Fibroblast of lung (primary cell): ENCODE data around the gene RBM27. TPM values are rescaled to one million over a fixed set of nuclear protein-coding genes. Genes with fewer than 3 reads are reported as not detected.

Source experiments
- DNase-seq, 2 donors: peaks; one replicate each; pipeline versions ENCODE4 v3.0.0 to v3.0.0-alpha.2; 2010; ENCODE audit warnings: low read depth in 2 of 2
- H2AFZ ChIP-seq: 2 replicates; pipeline ENCODE4 v1.5.1; 2012; ENCODE audit warnings: low read length, control low read depth, inconsistent platforms
- H3K27ac ChIP-seq: 2 replicates; pipeline ENCODE4 v1.5.1; 2011; ENCODE audit warnings: low read length, control low read depth; ENCODE audit not compliant: insufficient read depth
- H3K27me3 ChIP-seq: 2 replicates; pipeline ENCODE4 v1.5.1; 2011; ENCODE audit warnings: mild to moderate bottlenecking, low read length; ENCODE audit not compliant: control insufficient read depth, insufficient read depth
- H3K36me3 ChIP-seq: 2 replicates; pipeline ENCODE4 v1.5.1; 2011; ENCODE audit warnings: low read length; ENCODE audit not compliant: control insufficient read depth, insufficient read depth
- H3K4me1 ChIP-seq: 2 replicates; pipeline ENCODE4 v1.5.1; 2011; ENCODE audit warnings: low read length; ENCODE audit not compliant: control insufficient read depth, insufficient read depth; ENCODE audit errors: extremely low read depth
- H3K4me2 ChIP-seq: 2 replicates; pipeline ENCODE4 v1.5.1; 2011; ENCODE audit warnings: low read length, control low read depth; ENCODE audit not compliant: insufficient read depth; ENCODE audit errors: extremely low read depth
- H3K4me3 ChIP-seq, 4 experiments: fragments of 200-600 bp in 1 of 4; sonication (generic) in 1 of 4; replicated peaks in 1 of 4; 2 replicates each; pipeline ENCODE4 v1.5.1; 2011 to 2016; ENCODE audit warnings: low read length in 4 of 4, low read depth in 3 of 4, mild to moderate bottlenecking in 3 of 4, control low read depth in 2 of 4, inconsistent platforms in 1 of 4, mixed read lengths in 1 of 4; ENCODE audit not compliant: insufficient read depth in 1 of 4; ENCODE audit errors: control extremely low read depth in 1 of 4
- H3K79me2 ChIP-seq: 2 replicates; pipeline ENCODE4 v1.5.1; 2012; ENCODE audit warnings: mild to moderate bottlenecking, low read length, inconsistent platforms; ENCODE audit not compliant: control insufficient read depth, insufficient read depth
- H3K9ac ChIP-seq: 2 replicates; pipeline ENCODE4 v1.5.1; 2011; ENCODE audit warnings: mild to moderate bottlenecking, low read length, control low read depth; ENCODE audit not compliant: insufficient read depth
- H3K9me3 ChIP-seq: 2 replicates; pipeline ENCODE4 v1.5.1; 2012; ENCODE audit warnings: low read depth, low read length; ENCODE audit not compliant: control insufficient read depth, insufficient read depth
- H4K20me1 ChIP-seq: 2 replicates; pipeline ENCODE4 v1.5.1; 2011; ENCODE audit warnings: low read length; ENCODE audit not compliant: control insufficient read depth, insufficient read depth; ENCODE audit errors: extremely low read depth
- CTCF ChIP-seq, 2 donors: IDR thresholded peaks in 1 of 2; conservative IDR thresholded peaks in 1 of 2; 1 replicate in 1 of 2; 2 replicates in 1 of 2; pipeline ENCODE4 v1.5.1; 2011 to 2012; ENCODE audit warnings: low read length in 2 of 2, control low read depth in 1 of 2, inconsistent platforms in 1 of 2, low read depth in 1 of 2, mild to moderate bottlenecking in 1 of 2
- EZH2 ChIP-seq: IDR thresholded peaks from 2 replicates; pipeline ENCODE4 v1.5.1; 2012; ENCODE audit warnings: low read length, control low read depth, mild to moderate bottlenecking; ENCODE audit errors: missing control alignments
- polyA plus RNA-seq, 2 donors: library from polyadenylated mRNA; depleted of rRNA in 1 of 2; stranded (reverse) in 1 of 2; unstranded in 1 of 2; fragments of >200 nt; gene quantifications; 2 replicates each; pipeline ENCODE4 v1.2.1, GENCODE V29; 2011 to 2012; ENCODE audit warnings: missing spikeins in 1 of 2
- total RNA-seq: library from RNA; depleted of rRNA; stranded (reverse); fragments of >200 nt; gene quantifications from 2 replicates; pipeline ENCODE4 v1.2.1, GENCODE V29; 2014

The RBM27 gene
- total and polyA plus RNA-seq, 2 donors (not counting 1 experiment from before 2014, with no cell fraction given): 15.0 to 23.9 TPM

GRCh38 chr5:146205499-146206202 lies 2.2 kb downstream of the RBM27 start:
- H3K79me2 ChIP-seq: peaks cover 57% of the 10 kb centered on the region
- no peak for DNase-seq
- H4K20me1 ChIP-seq: no peaks in the 10 kb centered on the region
- H3K9ac ChIP-seq: no peak overlapping the region
- peak overlapping the region in 2 of 4 experiments; percentile 5 to 92 for H3K4me3 ChIP-seq
- H3K4me1 ChIP-seq: peaks cover 2% of the 10 kb centered on the region
- no peaks in the 10 kb centered on the region for H3K27me3 ChIP-seq
- peak overlapping the region; percentile 23 for H3K4me2 ChIP-seq
- no peaks in the 10 kb centered on the region for H3K36me3 ChIP-seq
- H2AFZ ChIP-seq: no peak overlapping the region
- no peak for TF ChIP-seq EZH2
- no peak for TF ChIP-seq CTCF (conservative IDR thresholded peaks at IDR 0.05 in 1 of 2, IDR thresholded peaks at IDR 0.05 in 1 of 2; ENCODE audit: low read depth in 1 of 2, low read length in 2 of 2)
- no peak overlapping the region for H3K27ac ChIP-seq
- H3K9me3 ChIP-seq: no peaks in the 10 kb centered on the region

- Histone ChIP-seq H3K27me3 (no peaks in the 10 kb centered on the region), H3K9me3 (no peaks in the 10 kb centered on the region), H3K4me3 (no peak overlapping the region), H4K20me1 (no peaks in the 10 kb centered on the region), H3K79me2 (peaks cover 60% of the 10 kb centered on the region), H3K4me1 (peaks cover 2% of the 10 kb centered on the region), H3K4me2 (no peak overlapping the region), H2AFZ (no peak overlapping the region), H3K9ac (no peak overlapping the region), H3K27ac (no peak overlapping the region), H3K36me3 (no peaks in the 10 kb centered on the region)
- TF ChIP-seq EZH2: no peak
- no peak for TF ChIP-seq CTCF (conservative IDR thresholded peaks at IDR 0.05 in 1 of 2, IDR thresholded peaks at IDR 0.05 in 1 of 2; ENCODE audit: low read depth in 1 of 2, low read length in 2 of 2)
- no peak for DNase-seq
Measured at GRCh38 chr5:146206257-146206656, 2.9 kb downstream of the RBM27 start.

GRCh38 chr5:146208916-146209522 lies 5.6 kb downstream of the RBM27 start:
- Histone ChIP-seq H3K9me3 (no peaks in the 10 kb centered on the region), H3K9ac (no peak overlapping the region), H3K36me3 (no peaks in the 10 kb centered on the region), H3K27me3 (no peaks in the 10 kb centered on the region), H3K79me2 (peaks cover 68% of the 10 kb centered on the region), H3K27ac (no peak overlapping the region), H3K4me3 (no peak overlapping the region), H3K4me1 (peaks cover 2% of the 10 kb centered on the region), H2AFZ (no peak overlapping the region), H3K4me2 (no peak overlapping the region), H4K20me1 (no peaks in the 10 kb centered on the region)
- peak in 1 of 2 donors; percentile 40 for DNase-seq
- TF ChIP-seq CTCF (conservative IDR thresholded peaks at IDR 0.05 in 1 of 2, IDR thresholded peaks at IDR 0.05 in 1 of 2; ENCODE audit: low read depth in 1 of 2, low read length in 2 of 2): peak in 1 of 2 donors; percentile 26
- no peak for TF ChIP-seq EZH2
